SK-N-SH (cell line): Measurements from ENCODE around the gene TECR. TPM values are rescaled to one million over a fixed set of nuclear protein-coding genes. Genes with fewer than 3 reads are reported as not detected.
"Not testable (repeated sequence)": the region's sequence is repeated elsewhere in the genome, so short reads cannot be mapped to it uniquely, and the experiment has no call there.

ENCODE experiments used
- CTCF ChIA-PET: fragments of 300-600, 350-600 bp; formaldehyde crosslinking; extraction: SDS; loops from one replicate; lab custom pipeline; 2021; lab: Yijun Ruan, JAX
- POLR2A ChIA-PET: fragments of 350-600 bp; sonication (Branson Sonifier 250); formaldehyde crosslinking; extraction: SDS; loops from one replicate; lab custom pipeline; 2020; ENCODE audit warnings: antibody characterized with exemption, inconsistent platforms; lab: Yijun Ruan, JAX
- DNase-seq: peaks from one replicate; pipeline ENCODE4 v3.0.0; 2012
- H2AFZ ChIP-seq: fragments of 200-600 bp; sonication (generic); 2 replicates; pipeline ENCODE4 v1.8.1; 2016; ENCODE audit warnings: antibody characterized with exemption, mild to moderate bottlenecking, low read depth
- H3F3A ChIP-seq: fragments of 200-600 bp; sonication (generic); replicated peaks from 2 replicates; pipeline ENCODE3; 2016; ENCODE audit warnings: antibody characterized with exemption, mild to moderate bottlenecking; ENCODE audit not compliant: insufficient read depth
- H3K27ac ChIP-seq, 2 experiments: fragments of 200-500 bp in 1 of 2; fragments of 200-600 bp in 1 of 2; sonication (Bioruptor generic) in 1 of 2; sonication (generic), shearing (Covaris generic) in 1 of 2; 2 replicates each; pipeline versions ENCODE4 v1.5.1 to v1.6.1; 2014 to 2016; ENCODE audit warnings: low read depth in 2 of 2, inconsistent platforms in 1 of 2, low read length in 1 of 2, mild to moderate bottlenecking in 1 of 2, mixed read lengths in 1 of 2
- H3K27me3 ChIP-seq: fragments of 200-600 bp; sonication (generic), shearing (Covaris generic); 2 replicates; pipeline ENCODE4 v1.6.1; 2016; ENCODE audit warnings: mixed run types; ENCODE audit not compliant: insufficient read depth
- H3K36me3 ChIP-seq, 2 experiments: fragments of 200-500 bp in 1 of 2; fragments of 200-600 bp in 1 of 2; sonication (Bioruptor generic) in 1 of 2; sonication (generic) in 1 of 2; replicated peaks in 1 of 2; 2 replicates each; pipeline versions ENCODE3 to v1.5.1; 2014 to 2016; ENCODE audit warnings: low read length in 1 of 2, mild to moderate bottlenecking in 1 of 2; ENCODE audit not compliant: insufficient read depth in 2 of 2, control insufficient read depth in 1 of 2
- H3K4me1 ChIP-seq, 2 experiments: fragments of 200-500 bp in 1 of 2; fragments of 200-600 bp in 1 of 2; sonication (Bioruptor generic) in 1 of 2; sonication (generic), shearing (Covaris generic) in 1 of 2; 2 replicates each; pipeline versions ENCODE4 v1.5.1 to v1.6.1; 2014 to 2016; ENCODE audit warnings: low read depth in 1 of 2, low read length in 1 of 2, mixed run types in 1 of 2; ENCODE audit not compliant: insufficient read depth in 2 of 2, control insufficient read depth in 1 of 2
- H3K4me2 ChIP-seq: fragments of 200-600 bp; sonication (generic), shearing (Covaris generic); 2 replicates; pipeline ENCODE4 v1.6.1; 2017; ENCODE audit warnings: mixed run types
- H3K4me3 ChIP-seq, 2 experiments: fragments of 200-500 bp in 1 of 2; fragments of 200-600 bp in 1 of 2; sonication (Bioruptor generic) in 1 of 2; sonication (generic), shearing (Covaris generic) in 1 of 2; 2 replicates each; pipeline versions ENCODE4 v1.5.1 to v1.8.1; 2014 to 2016; ENCODE audit warnings: low read depth in 2 of 2, inconsistent platforms in 1 of 2, low read length in 1 of 2, mild to moderate bottlenecking in 1 of 2, mixed read lengths in 1 of 2, moderate library complexity in 1 of 2
- H3K79me2 ChIP-seq: fragments of 200-600 bp; sonication (generic); 2 replicates; pipeline ENCODE4 v1.8.1; 2017; ENCODE audit warnings: mild to moderate bottlenecking; ENCODE audit not compliant: insufficient read depth
- H3K9ac ChIP-seq: fragments of 200-600 bp; sonication (generic); 2 replicates; pipeline ENCODE4 v1.6.1; 2017; ENCODE audit warnings: mixed run types
- H3K9me2 ChIP-seq: fragments of 200-600 bp; sonication (generic); 2 replicates; pipeline ENCODE4 v1.6.1; 2017; ENCODE audit warnings: mixed run types
- H3K9me3 ChIP-seq: fragments of 200-600 bp; sonication (generic); 2 replicates; pipeline ENCODE4 v1.6.1; 2017; ENCODE audit warnings: mixed run types, mild to moderate bottlenecking, moderate library complexity
- H4K20me1 ChIP-seq: fragments of 200-600 bp; sonication (generic); 2 replicates; pipeline ENCODE4 v1.6.1; 2017; ENCODE audit warnings: mild to moderate bottlenecking, mixed run types; ENCODE audit not compliant: insufficient read depth
- CHD2 ChIP-seq: fragments of 150-350 bp; IDR thresholded peaks from 2 replicates; pipeline ENCODE4 v1.6.1; 2018; ENCODE audit warnings: low read length; ENCODE audit not compliant: partially characterized antibody
- CTCF ChIP-seq: fragments of 200-600 bp; sonication (generic); IDR thresholded peaks from 2 replicates; pipeline ENCODE4 v1.6.1; 2017; ENCODE audit warnings: antibody characterized with exemption, mild to moderate bottlenecking, moderate library complexity
- EP300 ChIP-seq, 2 experiments: IDR thresholded peaks; 2 replicates each; pipeline versions ENCODE4 v1.4.0 to v1.6.1; 2012; ENCODE audit warnings: borderline replicate concordance in 1 of 2, low read depth in 1 of 2, low read length in 1 of 2
- FOSL2 ChIP-seq: IDR thresholded peaks from 2 replicates; pipeline ENCODE4 v1.4.0; 2012; ENCODE audit warnings: low read depth, mild to moderate bottlenecking, moderate library complexity, borderline replicate concordance
- FOXM1 ChIP-seq: IDR thresholded peaks from 2 replicates; pipeline ENCODE4 v1.4.0; 2012; ENCODE audit warnings: low read depth, mild to moderate bottlenecking
- GATA2 ChIP-seq: sonication (generic); formaldehyde crosslinking; IDR thresholded peaks from 2 replicates; pipeline ENCODE4 v1.5.0; 2020; ENCODE audit warnings: mild to moderate bottlenecking, missing genetic modification reagents
- RAD21 ChIP-seq: IDR thresholded peaks from 2 replicates; pipeline ENCODE4 v1.6.1; 2012; ENCODE audit warnings: mild to moderate bottlenecking, low read length
- RFX5 ChIP-seq: IDR thresholded peaks from 2 replicates; pipeline ENCODE4 v1.6.1; 2012; ENCODE audit warnings: mild to moderate bottlenecking, improper control_type of control experiment, low read length
- TEAD4 ChIP-seq: IDR thresholded peaks from 2 replicates; pipeline ENCODE4 v1.4.0; 2012; ENCODE audit warnings: mild to moderate bottlenecking, borderline replicate concordance; ENCODE audit not compliant: insufficient read depth
- USF1 ChIP-seq: IDR thresholded peaks from 2 replicates; pipeline ENCODE4 v1.4.0; 2012; ENCODE audit warnings: low read depth, borderline replicate concordance
- WGBS: methylation state at CpG from one replicate; pipeline ENCODE4 v1.1.6; 2017; ENCODE audit warnings: low lambda C conversion rate; 5-methylcytosine and 5-hydroxymethylcytosine counted together
- polyA plus RNA-seq, 3 experiments: library from polyadenylated mRNA; depleted of rRNA; stranded (reverse); fragments of >200 nt; gene quantifications; 2 replicates each; pipeline ENCODE4 v1.2.3, GENCODE V29; 2012

TECR gene
- polyA plus RNA-seq, 1 of the 3 experiments (the other 2 are of a cell fraction) = 110 TPM

- Histone ChIP-seq H3K9me3 (no peaks in the 10 kb centered on the region), H3K27me3 (no peaks in the 10 kb centered on the region), H3K9me2 (no peaks in the 10 kb centered on the region), H3K27ac (no peak overlapping the region), H3K4me1 (peaks cover 0 to 7% of the 10 kb centered on the region in 2 experiments; a peak in 1 of 4 replicates), H3F3A (no peaks in the 10 kb centered on the region), H2AFZ (no peak overlapping the region), H3K4me2 (no peak overlapping the region), H3K36me3 (no peaks in the 10 kb centered on the region), H4K20me1 (no peaks in the 10 kb centered on the region), H3K79me2 (peaks cover 22% of the 10 kb centered on the region), H3K4me3 (no peak overlapping the region), H3K9ac (no peak overlapping the region)
- TF ChIP-seq FOXM1 (no peak), FOSL2 (no peak), CTCF (no peak), GATA2 (CRISPR knock-in tag) (no peak), RAD21 (no peak), RFX5 (no peak), CHD2 (no peak), USF1 (no peak), EP300 (IDR thresholded peaks at IDR 0.05; ENCODE audit: borderline replicate concordance in 1 of 2, low read depth in 1 of 2, low read length in 1 of 2) (no peak), TEAD4 (no peak)
- ChIA-PET CTCF (interaction anchor here (0.6 to 1.2 kb wide), 3 partner anchors 14 to 754 kb away, joined by 3 to 4 read pairs (median 3); no protein-coding TSS in a partner anchor), POLR2A (no interaction called here)
- DNase-seq = no peak
- 92% methylated on average over 9 of the region's 15 CpGs for WGBS
Measured at GRCh38 chr19:14550201-14550754, 20.9 kb downstream of the TECR start.

- not testable (repeated sequence) for H3K27me3 ChIP-seq, H3F3A ChIP-seq, H3K4me3 ChIP-seq, H3K9ac ChIP-seq
- WGBS = 94% methylated on average over 12 of the region's 12 CpGs
- peak; percentile 18; the same call in 1 of the 2 replicates for TF ChIP-seq CTCF
- TF ChIP-seq, all 33 proteins: peak for 1; not testable (repeated sequence) for 32
- H3K36me3 ChIP-seq, H4K20me1 ChIP-seq, H3K4me2 ChIP-seq, H3K4me1 ChIP-seq, POLR2A ChIA-PET, H3K9me2 ChIP-seq, DNase-seq, H2AFZ ChIP-seq, H3K27ac ChIP-seq, H3K9me3 ChIP-seq: not testable (repeated sequence)
- peaks cover 20% of the 10 kb centered on the region for H3K79me2 ChIP-seq
- CTCF ChIA-PET = interaction anchor here (2.8 kb wide), 1 partner anchor 21 kb away, joined by 15 read pairs; the partner anchor contains the start of gene NDUFB7
Measured at GRCh38 chr19:14551134-14552005, 22.0 kb downstream of the TECR start.

GRCh38 chr19:14552006-14552360 is 22.6 kb downstream of the TECR start:
- H3K9me2 ChIP-seq, H3K4me2 ChIP-seq, H4K20me1 ChIP-seq, DNase-seq, H3K27ac ChIP-seq, H3K9me3 ChIP-seq, H2AFZ ChIP-seq, POLR2A ChIA-PET, H3K36me3 ChIP-seq, H3K9ac ChIP-seq, H3K4me3 ChIP-seq, H3F3A ChIP-seq, H3K27me3 ChIP-seq: not testable (repeated sequence)
- Histone ChIP-seq H3K79me2 (peaks cover 17% of the 10 kb centered on the region), H3K4me1 (peaks cover 0 to 12% of the 10 kb centered on the region in 2 experiments; a peak in 1 of 4 replicates)
- CTCF ChIA-PET = interaction anchor here (2.8 kb wide), 1 partner anchor 20 kb away, joined by 15 read pairs; the partner anchor contains the start of gene NDUFB7
- 97% methylated on average over 8 of the region's 8 CpGs for WGBS
